Endothelial cell (in vitro differentiated cells): Measurements from ENCODE around the gene SLC35B3. TPM values are rescaled to one million over a fixed set of nuclear protein-coding genes. Genes with fewer than 3 reads are reported as not detected.

ENCODE experiments used
- DNase-seq: peaks from one replicate; pipeline ENCODE4 v3.0.0; 2021; ENCODE audit warnings: low spot score
- H3K27ac Mint-ChIP-seq: one replicate; pipeline ENCODE4 v1.8.0; 2021; ENCODE audit warnings: mixed read lengths, inconsistent platforms; ENCODE audit not compliant: unreplicated experiment
- H3K27me3 Mint-ChIP-seq: one replicate; pipeline ENCODE4 v1.8.0; 2021; ENCODE audit warnings: mild to moderate bottlenecking, moderate library complexity, mixed read lengths, inconsistent platforms; ENCODE audit not compliant: unreplicated experiment
- H3K36me3 Mint-ChIP-seq: one replicate; pipeline ENCODE4 v1.8.0; 2021; ENCODE audit warnings: mild to moderate bottlenecking, low read depth, mixed read lengths, inconsistent platforms; ENCODE audit not compliant: unreplicated experiment
- H3K4me1 Mint-ChIP-seq: one replicate; pipeline ENCODE4 v1.8.0; 2021; ENCODE audit warnings: mild to moderate bottlenecking, mixed read lengths, inconsistent platforms; ENCODE audit not compliant: unreplicated experiment
- H3K4me3 Mint-ChIP-seq: one replicate; pipeline ENCODE4 v1.8.0; 2021; ENCODE audit warnings: mild to moderate bottlenecking, mixed read lengths, inconsistent platforms; ENCODE audit not compliant: unreplicated experiment
- H3K9me3 Mint-ChIP-seq: one replicate; pipeline ENCODE4 v1.8.0; 2021; ENCODE audit warnings: mixed read lengths, inconsistent platforms; ENCODE audit not compliant: unreplicated experiment
- long read RNA-seq: library from polyadenylated mRNA; unstranded; transcript quantifications from one replicate; pipeline ENCODE4 v2.0.0, GENCODE V29; 2020; ENCODE audit not compliant: unreplicated experiment
- total RNA-seq: library from RNA; stranded (reverse); fragmentation: NEBNext Ultra II Directional; extraction: Animal tissue kit (Norgen Biotek cat#: 25700); gene quantifications from one replicate; pipeline ENCODE4 v1.2.1, GENCODE V29; 2021; ENCODE audit not compliant: unreplicated experiment
- TF ChIP-seq, protein P1 (sequence below): fragments of 200-600 bp; sonication (generic); IDR thresholded peaks from one replicate; pipeline ENCODE4 v1.5.0; 2021; ENCODE audit warnings: antibody characterized with exemption; ENCODE audit not compliant: unreplicated experiment

Gene SLC35B3
- total RNA-seq: 17.3 TPM
- long read RNA-seq, partial matches to known transcripts: 1 of 10 reads
- long read RNA-seq, other reads (novel, unspliced or antisense): 8 of 10 reads

DNA sequence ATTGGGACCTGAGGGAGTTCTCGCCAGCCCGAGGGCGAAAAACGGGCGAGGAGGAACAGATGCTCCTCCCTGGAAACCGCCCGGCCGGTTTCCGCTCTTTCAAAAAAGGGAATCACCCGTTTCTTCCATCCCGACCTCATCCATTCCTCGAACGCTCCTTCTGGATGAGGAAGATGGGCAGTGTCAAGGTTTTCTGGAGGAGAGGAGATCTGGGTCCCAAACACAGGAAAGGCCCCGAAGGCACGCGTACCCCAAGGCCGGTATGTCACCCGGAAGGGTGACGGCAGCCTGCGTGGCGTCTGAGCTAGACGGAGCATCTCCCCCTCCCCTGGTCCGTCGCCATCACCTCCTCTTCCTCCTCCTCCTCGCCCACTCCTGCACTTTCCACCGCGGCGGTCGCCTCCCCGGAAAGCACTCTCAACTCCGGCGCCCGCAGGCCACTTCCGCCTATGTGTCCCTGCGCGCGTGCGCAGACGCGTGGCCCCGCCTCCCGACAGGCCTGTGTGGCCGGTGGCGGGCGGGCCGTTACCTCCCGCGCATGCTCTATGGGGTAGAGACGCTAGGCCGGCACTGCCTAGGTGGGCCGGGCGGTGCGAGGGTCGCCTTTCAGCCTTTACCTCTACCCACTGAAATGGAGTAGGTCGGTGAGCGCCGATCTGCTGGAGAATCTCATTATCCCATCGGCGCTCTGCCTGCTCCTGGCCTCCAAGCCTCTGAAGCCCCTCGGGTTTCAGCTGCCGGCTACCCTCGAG is at the start of gene SLC35B3:
Gene SLC35B3 (minus strand): TSS at position 453 of the 752 bp plus-strand sequence.
- Mint-ChIP-seq H3K27ac (peak within 1 kb of the TSS; percentile 95), H3K4me1 (peaks cover 19% of the 10 kb centered on the region), H3K4me3 (peak within 1 kb of the TSS; percentile 95), H3K36me3 (no peaks in the 10 kb centered on the region), H3K27me3 (peaks cover 2% of the 10 kb centered on the region), H3K9me3 (no peaks in the 10 kb centered on the region)
- TF ChIP-seq, protein P1, sequence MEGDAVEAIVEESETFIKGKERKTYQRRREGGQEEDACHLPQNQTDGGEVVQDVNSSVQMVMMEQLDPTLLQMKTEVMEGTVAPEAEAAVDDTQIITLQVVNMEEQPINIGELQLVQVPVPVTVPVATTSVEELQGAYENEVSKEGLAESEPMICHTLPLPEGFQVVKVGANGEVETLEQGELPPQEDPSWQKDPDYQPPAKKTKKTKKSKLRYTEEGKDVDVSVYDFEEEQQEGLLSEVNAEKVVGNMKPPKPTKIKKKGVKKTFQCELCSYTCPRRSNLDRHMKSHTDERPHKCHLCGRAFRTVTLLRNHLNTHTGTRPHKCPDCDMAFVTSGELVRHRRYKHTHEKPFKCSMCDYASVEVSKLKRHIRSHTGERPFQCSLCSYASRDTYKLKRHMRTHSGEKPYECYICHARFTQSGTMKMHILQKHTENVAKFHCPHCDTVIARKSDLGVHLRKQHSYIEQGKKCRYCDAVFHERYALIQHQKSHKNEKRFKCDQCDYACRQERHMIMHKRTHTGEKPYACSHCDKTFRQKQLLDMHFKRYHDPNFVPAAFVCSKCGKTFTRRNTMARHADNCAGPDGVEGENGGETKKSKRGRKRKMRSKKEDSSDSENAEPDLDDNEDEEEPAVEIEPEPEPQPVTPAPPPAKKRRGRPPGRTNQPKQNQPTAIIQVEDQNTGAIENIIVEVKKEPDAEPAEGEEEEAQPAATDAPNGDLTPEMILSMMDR: no peak
- peak; percentile 98 for DNase-seq

GRCh38 chr6:8483650-8484049 is 48.3 kb upstream of the SLC35B3 start:
- H3K4me1 Mint-ChIP-seq: no peaks in the 10 kb centered on the region
- TF ChIP-seq, protein P1: no peak
- H3K4me3 Mint-ChIP-seq: no peak overlapping the region
- H3K36me3 Mint-ChIP-seq: no peaks in the 10 kb centered on the region
- no peaks in the 10 kb centered on the region for H3K9me3 Mint-ChIP-seq
- no peak overlapping the region for H3K27ac Mint-ChIP-seq
- peaks cover 2% of the 10 kb centered on the region for H3K27me3 Mint-ChIP-seq
- no peak for DNase-seq

GRCh38 chr6:8481727-8482126 is 46.4 kb upstream of the SLC35B3 start:
- TF ChIP-seq, protein P1: peak; percentile 17
- Mint-ChIP-seq H3K27ac (no peak overlapping the region), H3K4me1 (no peaks in the 10 kb centered on the region), H3K4me3 (no peak overlapping the region), H3K27me3 (peaks cover 2% of the 10 kb centered on the region), H3K36me3 (no peaks in the 10 kb centered on the region), H3K9me3 (no peaks in the 10 kb centered on the region)
- DNase-seq: no peak

- Mint-ChIP-seq H3K27ac (no peak overlapping the region), H3K4me1 (no peaks in the 10 kb centered on the region), H3K4me3 (no peak overlapping the region), H3K36me3 (no peaks in the 10 kb centered on the region), H3K27me3 (peaks cover 2% of the 10 kb centered on the region), H3K9me3 (no peaks in the 10 kb centered on the region)
- DNase-seq: no peak
- TF ChIP-seq, protein P1: no peak
These were observed 43.1 kb upstream of the SLC35B3 start for GRCh38 chr6:8478418-8478817.

DNA sequence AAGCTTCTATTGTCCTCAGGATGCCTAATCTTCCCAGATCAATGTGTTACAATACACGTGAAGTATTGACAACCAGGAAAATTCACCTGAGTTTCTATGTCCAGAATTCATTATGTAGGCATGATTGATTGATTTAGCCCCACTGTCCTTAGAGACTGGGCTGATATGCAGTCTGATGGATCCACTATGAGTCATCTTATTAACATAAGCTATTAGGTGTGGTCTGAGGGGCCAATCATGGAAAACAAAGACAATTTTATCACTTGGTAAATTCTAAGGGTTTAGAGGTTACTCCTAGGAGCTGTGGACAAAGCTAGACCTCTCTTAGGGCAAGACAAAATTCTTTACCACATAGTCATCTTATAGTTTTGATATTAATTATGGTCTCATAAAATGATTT is 41.3 kb upstream of the SLC35B3 start:
- H3K27ac Mint-ChIP-seq: no peak overlapping the region
- TF ChIP-seq, protein P1: no peak
- H3K4me3 Mint-ChIP-seq: no peak overlapping the region
- H3K27me3 Mint-ChIP-seq: no peaks in the 10 kb centered on the region
- H3K36me3 Mint-ChIP-seq: no peaks in the 10 kb centered on the region
- no peaks in the 10 kb centered on the region for H3K9me3 Mint-ChIP-seq
- no peak for DNase-seq
- H3K4me1 Mint-ChIP-seq: no peaks in the 10 kb centered on the region
